GM18519 (cell line): ENCODE results near the gene SRGAP2B.
"Not testable (repeated sequence)": the region's sequence is repeated elsewhere in the genome, so short reads cannot be mapped to it uniquely, and the experiment has no call there.

Experiments
- ATAC-seq: cut with Tn5 transposase; IDR thresholded peaks from one replicate; pipeline ENCODE4 v1.9.1; 2021; ENCODE audit warnings: mild to moderate bottlenecking, moderate library complexity; ENCODE audit not compliant: unreplicated experiment, low FRiP score

SRGAP2B gene

DNA sequence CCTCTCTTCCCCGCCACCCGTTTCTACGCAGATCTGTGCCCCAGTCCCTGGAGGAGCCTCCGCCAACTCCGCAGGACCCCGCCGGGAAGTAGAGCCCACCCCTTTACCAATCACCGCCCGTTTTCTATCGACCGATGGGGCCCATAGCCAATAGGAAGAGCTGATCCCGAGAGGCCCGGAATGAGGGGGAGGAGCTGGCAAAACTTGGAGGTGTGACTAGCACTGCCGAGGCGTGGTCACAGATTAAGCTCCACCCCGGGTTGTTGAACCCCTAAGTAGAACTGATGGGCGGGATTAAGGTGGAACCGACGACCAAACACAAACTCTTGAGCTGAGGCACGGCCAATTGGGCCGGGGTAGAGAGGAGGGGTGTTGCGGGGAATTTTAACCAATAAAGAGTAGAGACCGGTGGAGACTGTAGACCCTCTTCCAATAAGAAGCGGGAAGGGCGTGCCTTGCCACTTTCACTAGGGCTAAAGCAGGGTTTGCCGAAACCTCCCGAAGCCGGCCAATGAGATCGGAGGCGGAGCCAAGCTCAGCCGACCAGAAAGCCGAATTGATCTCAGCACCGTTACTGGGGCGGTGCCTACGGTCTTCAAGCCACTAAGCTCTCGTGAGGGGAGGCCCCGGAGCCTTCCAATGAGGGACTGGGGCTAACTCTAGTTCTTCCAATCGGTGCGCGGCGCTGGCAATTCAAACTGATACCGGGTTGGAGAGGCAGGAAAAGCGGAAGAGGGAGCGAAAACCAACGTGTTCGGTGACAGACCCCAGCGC, at the start of gene SRGAP2B, which contains the start of gene FAM72D:
Gene SRGAP2B, minus strand, starts transcription at position 45 of the 774 bp plus-strand sequence. CDS start 2,427 bp downstream, outside the sequence.
Gene FAM72D, plus strand, starts transcription at position 691 of the 774 bp plus-strand sequence. CDS start 874 bp downstream, outside the sequence.
- ATAC-seq = peak; percentile 79

DNA sequence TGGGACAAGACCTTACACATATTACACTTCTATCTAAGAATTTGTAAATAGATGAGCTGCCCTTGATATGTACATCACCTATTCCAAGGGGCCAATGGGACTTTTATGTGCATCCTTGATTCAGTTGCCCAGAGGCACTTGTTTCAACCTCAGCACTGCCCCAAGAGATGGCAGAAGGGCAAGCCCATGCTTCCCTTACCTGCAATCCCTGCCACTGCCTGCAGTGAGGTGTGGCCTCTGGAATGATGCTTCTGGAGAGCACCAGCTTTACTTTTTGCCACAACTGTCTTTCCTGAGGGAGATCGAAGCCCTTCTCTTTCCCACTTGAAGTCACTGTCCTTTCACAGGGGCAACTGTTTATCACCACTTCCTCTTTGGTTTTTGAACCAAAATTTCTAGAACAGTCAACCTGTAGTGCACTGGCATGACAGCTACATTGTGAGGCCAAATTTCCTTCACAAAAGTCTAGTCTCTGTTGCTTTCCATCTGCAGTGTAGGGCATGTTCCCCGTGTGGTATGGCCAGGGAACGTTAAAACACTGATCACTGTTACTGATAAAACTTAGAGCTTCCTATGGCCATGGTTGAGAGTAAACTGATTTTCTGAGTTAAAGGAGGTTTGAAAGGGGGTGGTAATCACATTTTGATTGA, 49.3 kb upstream of the SRGAP2B start:
- ATAC-seq = not testable (repeated sequence)

DNA sequence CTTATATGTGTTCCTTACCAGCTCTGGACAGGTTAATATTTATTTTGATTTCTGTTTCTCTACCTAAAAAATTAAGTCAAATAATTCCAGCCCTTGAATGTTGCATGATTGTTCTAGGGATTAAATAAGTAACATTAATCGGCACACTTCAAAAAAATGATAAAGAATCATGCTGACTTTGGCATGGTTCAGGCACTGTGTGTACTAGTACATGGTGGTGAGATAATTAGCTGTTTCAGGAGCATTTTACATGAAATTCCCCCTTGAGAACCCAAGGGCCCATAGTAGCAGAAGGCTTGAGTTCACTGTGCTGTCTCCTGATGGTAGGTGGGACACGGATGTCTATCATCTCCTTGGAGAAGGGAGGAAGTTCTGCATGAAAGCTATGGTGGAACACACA, 45.4 kb upstream of the SRGAP2B start:
- ATAC-seq = not testable (repeated sequence)

DNA sequence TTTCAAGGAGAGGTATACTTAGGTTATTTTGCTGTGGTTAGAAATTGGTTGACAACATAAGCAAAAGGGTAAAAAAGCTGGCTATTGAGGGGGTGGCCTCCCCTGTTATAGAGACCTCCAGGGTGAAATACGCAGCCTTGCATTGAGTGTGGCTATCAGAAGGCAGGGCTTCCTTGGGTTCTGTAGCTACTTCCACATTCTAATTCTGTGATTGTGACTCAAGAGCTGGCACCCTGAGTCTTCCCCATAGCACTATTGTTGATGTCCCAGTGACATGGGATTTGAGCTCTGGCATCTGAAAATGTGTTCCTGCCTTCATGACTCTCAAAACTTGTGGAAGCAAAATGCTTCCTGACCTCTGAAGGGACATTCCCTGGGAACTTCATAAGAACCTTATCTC, 39.3 kb upstream of the SRGAP2B start:
- ATAC-seq = not testable (repeated sequence)

DNA sequence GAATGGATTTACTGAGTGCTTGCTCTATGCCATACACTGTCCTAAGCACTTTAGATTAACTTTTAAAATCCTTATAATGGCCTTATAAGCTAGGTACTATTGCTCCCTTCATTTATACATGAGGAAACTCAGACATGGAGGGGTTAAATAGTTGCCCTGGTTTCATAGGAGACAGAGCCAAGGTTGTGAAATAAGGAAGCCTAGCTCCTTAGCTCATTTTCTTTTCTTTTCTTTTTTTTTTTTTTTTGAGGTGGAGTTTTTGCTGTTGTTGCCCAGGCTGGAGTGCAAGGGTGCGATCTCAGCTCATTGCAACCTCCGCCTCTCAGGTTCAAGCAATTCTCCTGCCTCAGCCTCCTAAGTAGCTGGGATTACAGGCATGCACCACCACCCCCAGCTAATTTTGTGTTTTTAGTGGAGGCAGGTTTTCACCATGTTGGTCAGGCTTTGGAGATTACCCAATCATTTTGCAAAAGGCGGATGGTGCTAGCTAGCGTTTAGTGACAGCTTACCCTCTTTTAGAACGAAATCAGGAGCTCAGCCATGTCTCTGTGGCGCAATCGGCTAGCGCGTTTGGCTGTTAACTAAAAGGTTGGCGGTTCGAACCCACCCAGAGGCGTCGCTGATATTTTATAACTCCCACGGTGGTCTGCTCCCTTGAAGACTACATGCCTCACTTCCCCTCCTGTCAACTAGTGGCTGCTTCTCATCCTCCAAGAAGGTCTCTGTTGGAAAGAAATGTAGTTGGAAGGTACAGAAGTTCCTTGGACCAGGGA, 33.8 kb upstream of the SRGAP2B start:
- ATAC-seq = not testable (repeated sequence)

DNA sequence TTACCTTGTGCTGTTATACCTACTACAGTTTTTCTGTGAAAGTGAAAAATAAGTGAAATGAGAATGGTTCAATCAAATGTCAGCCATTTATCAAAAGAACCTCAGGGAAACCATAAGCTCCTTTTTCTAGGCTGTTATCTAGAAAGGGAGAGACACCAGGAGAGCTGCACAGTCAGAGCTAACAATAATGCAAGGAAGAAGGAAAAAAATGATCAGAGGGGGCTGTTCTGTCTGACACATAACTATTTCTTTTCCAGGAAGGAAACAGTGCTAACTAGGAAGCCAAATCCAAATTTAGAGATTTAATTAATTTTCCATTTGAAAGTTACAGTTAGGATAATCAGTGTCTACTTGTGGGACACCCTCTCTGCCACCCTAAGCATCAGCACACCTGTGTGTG, 32.0 kb upstream of the SRGAP2B start:
- ATAC-seq = not testable (repeated sequence)

DNA sequence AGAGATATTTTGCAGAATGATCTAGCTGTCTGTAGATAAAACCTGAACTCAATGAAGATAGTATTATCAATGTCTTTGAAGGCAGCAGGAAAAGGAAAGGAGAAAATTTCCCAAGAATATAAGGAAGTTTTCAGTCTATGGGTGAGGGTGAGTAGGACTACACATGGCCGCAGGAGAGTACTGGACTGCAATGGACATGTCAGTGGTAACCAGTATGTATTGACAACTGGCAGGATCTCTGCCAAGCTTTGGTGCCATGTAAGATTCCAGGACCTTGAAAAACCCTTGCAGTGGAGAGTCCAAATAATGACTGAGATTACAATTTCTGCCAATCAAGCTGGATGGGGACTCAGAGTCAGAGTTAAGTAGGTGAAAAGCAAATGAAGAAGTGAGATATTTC, 30.0 kb upstream of the SRGAP2B start:
- ATAC-seq = not testable (repeated sequence)

DNA sequence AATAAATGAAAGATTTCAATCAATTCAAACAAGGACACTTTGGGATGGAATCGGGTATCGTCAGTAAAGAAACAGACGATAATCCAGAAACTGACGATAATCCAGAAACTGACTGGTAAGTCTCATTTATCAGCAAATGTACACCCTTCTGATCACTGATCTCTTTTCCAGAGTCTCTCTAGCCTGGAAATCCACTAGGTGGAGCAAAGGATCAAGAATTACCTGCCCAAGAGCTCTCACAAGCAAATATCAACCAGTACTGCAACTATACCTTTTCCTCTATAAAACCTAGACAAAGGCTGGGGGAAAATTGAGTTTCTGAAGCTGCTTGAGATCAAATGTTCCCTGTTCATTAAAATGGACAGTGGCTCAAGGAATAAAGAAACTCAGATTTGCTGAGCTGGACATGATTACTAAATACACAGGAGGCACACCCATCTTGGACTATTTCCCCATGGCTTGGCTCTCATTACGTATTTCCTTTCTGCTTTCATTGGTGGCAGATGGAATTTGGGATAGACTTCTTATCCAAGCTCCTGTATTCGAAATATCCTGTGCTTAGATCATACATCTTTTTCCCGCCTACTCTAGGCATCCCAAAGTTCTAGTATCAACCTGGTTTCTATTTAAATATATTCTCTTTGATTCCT, 29.0 kb upstream of the SRGAP2B start:
- not testable (repeated sequence) for ATAC-seq

DNA sequence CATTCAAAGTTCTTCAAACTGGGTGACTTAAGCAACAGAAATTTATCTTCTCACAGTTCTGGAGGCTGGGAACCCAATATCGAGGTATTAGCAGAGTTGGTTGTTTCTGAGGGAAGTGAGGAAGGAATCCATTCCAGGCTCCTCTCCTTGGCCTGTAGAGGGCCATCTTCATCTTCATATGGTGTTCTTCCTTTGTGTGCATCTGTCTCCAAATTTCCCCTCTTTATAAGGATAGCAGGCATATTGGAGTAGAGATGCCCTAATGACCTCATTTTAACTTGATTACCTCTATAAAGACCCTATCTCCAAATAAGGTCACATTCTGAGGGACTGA, 27.9 kb upstream of the SRGAP2B start:
- not testable (repeated sequence) for ATAC-seq

DNA sequence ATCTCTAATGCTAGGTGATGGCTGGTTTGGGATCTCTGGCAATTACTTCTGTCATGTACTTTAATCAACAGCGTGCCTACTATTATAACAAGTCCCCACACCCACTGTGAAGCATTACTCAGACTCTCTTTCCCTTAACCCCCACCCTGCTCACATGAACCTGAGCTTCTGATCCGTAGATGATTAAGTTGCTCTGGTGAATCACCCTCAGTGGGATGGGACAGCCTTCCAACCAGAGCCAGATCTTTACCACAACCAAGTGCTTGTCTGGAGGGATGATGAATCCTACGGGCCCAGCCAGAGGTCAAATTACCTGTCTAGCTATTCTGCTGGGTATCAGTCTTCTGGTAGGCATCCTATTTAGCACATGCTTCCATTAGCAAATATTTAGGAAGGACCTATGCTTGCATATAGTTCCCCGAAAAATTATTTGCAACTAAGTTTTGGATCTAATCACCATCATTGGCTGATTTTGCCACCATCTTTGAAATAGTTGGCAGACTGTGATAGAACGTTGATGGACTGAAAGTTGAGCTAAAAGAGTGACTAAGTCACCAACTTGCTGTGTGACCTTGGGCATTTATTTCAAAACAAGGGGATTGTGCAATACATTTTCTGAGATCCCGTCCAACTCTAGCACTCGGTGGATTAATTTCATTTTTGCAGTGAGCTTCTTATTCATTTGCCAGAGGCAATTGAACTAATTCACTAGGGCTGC, 27.4 kb upstream of the SRGAP2B start:
- not testable (repeated sequence) for ATAC-seq

DNA sequence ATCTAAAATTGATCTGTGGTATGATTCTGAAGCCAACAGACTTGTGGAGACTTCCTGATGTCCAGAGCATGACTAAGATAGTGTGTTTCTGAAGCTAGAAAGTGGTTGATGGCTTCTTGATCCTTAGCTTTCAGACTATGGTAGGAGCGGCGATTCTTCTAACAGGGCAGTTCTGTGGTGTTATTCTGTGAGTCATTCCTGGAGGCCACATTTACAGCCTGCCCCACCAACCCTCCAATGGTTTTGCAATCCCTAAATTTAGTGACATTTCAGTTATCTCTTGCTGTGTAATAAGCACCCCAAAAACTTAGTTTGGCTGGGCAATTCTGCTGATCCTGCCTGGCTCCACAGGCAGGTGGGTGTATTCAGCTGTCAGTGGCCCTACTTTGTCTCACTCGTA, 24.7 kb upstream of the SRGAP2B start:
- not testable (repeated sequence) for ATAC-seq

DNA sequence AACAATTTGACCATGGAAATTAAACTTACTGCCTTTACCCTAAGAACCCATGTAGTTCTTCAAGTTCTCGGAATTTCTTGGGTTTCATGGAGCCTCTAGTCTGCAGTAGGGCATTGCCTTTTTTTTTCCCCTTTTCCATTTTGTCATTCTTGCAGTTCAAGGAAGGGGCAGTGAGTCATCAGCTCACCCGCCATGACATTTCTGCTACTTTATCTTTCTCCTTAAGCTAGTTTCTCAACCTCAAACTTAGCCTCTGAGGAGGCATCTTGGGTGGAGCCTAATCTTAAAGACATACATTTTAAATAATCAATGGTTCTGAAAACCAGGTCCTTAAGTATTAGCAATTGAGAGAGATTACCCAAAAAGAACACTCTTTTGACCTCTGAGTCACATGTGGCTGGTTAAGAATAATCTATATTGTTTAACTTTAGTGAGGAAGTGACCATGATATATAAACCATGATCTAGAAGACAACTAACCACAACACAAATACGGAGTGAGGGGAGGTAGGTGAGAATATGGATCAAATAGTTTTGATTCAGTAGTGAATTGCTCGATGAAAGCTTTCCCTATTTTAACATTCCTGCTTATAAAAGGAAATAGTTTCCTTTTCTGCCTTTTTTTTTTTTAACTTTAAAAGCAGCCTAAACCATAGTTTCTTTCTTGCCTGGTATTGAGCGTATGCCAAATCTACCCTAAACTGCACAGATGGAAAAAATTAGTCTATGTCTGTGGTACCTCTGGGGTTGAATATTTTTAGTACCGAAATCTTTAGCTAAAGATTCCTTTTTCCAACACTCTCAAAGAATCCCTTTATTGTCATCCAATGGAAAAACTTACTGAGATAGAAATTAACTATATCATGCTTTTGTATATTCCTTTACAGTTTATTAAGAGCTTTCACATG, 20.7 kb upstream of the SRGAP2B start:
- not testable (repeated sequence) for ATAC-seq

DNA sequence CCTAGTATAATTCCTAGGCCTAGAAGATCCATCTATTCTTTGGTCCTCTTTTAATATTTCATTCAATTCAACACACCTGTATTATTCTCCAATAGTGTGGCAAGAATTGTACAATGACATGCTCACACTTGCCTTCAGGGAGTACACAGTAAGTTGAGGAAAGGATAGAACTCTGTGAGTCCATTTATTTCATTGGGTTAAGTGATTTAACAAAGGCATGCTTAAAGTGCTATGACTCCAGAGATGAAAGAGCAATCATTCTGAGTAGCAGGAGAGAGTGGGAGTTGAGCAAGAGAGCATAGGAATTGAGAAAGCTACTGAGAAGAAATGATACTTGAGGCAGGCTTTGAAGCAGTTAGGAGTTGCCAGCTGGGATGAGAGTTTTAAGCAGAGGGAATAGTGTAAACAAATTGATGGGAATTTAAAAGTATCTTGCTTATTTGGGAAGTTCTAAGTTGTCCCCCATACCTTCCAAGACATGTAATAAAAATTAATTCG, 19.5 kb upstream of the SRGAP2B start:
- not testable (repeated sequence) for ATAC-seq

DNA sequence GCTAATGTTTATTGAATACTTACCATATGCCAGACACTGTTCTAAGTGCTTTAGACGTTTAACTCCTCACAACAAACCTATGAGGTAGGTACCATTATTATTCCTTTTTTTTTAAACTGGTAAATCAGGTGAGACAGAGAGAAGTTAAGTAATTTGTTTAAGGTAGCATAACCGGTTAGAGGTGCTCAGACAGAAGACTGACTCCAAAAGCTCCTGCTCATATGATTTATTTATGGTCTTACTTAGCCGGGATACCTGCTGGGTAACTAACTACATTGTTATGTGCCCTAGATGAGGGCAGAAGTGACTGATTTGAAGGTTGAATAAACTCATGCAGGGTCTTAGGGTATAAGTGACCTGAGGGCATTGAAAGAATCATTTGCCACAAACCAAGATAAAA, 17.6 kb upstream of the SRGAP2B start:
- ATAC-seq = not testable (repeated sequence)

DNA sequence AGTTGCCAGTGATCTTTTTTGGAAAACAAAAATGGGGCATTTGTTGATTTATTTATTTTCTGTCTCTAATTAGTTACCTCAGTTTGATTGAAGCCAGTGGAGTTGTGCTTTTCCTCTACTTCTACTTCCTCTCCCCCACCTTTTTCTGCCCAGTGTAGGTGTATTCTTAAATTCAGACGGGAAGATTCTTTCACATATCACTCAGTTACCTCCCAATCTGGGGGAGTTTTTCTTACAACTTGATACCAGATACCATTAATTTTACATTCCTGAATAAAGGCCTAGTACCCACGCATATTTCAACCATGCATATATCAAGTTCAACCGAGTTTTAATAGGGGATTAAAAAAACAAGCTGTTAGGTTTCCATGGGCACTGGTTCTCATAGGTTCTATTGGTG, 16.5 kb upstream of the SRGAP2B start:
- ATAC-seq = not testable (repeated sequence)

DNA sequence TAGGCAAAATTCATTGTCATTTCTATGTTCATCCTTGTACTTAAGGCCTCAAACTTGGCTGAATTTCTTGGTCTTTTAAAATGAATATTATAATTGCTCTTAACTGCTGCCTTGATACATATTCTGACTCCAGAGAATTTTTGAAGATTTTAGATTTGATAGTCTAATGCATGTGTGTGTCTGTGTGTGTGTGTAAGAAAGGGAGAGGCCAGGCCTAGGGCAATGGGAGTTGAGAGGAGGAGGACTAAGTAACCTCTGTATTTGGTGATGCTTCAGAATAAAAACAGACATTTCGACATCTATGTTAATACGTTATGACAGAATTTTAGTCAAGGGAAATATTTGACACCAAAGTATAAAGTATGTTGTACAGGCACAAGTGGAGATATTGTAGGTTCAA, 8.2 kb upstream of the SRGAP2B start:
- ATAC-seq = not testable (repeated sequence)

DNA sequence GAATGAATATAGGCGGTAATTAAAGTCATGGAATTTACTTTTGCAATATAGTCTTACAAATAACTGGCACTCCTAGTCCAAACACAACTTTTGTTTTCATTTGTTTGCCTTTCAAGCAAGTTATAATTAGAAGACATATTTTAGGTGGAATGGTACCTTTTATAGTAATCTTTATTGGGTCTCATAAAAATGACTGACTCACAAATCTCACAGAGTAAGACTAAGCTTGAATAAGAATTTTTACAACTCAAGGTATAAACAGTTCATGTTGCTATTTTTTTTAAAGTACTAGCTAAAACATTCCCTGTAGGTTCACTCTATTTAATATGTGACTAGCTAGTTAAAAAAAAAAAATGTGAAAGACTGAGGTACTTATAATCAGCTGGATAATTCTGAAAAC, 6.6 kb upstream of the SRGAP2B start:
- ATAC-seq = not testable (repeated sequence)

DNA sequence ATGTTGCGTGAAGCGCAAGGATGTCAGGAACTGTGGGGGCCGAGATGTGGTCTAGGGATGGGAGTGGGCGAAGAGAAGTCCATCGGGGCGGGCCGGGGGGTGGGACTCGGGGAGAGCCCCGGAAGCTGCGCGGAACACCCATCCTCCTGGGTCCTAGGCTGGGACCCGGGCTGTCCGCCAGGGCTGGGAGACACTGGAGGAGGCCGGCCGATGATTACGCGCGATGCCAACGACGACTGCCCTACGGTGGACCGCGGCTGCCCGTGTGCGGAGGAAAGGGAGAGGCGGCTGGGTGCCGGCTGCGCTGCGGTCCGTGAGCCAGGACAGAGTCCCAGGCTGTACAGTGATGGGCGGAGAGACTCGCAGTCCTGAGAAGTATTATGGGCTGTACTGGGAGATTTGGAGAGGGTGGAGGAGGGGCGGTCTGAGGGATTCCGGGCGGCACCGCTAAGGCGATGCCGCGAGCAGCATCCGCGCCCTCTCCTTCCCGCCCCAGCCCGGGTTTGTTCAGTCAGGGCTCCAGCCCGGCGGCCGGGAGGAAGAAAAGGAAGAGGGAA, 395 bp downstream of the SRGAP2B start:
- ATAC-seq = peak; percentile 1
